ENCODE results near the gene COL28A1.

Gene COL28A1

GRCh38 chr7:7550663-7551062 is 15.0 kb upstream of the COL28A1 start:
- TF ChIP-seq CTCF (IDR thresholded peaks at IDR 0.05; ENCODE audit: extremely low read depth, missing control alignments), result no peak
- no peak for DNase-seq (ENCODE audit: low spot score)

GRCh38 chr7:7548407-7548806 is 12.7 kb upstream of the COL28A1 start:
- no peak for DNase-seq (ENCODE audit: low spot score)
- no peak for TF ChIP-seq CTCF (IDR thresholded peaks at IDR 0.05; ENCODE audit: extremely low read depth, missing control alignments)

GRCh38 chr7:7542251-7542835 is 6.7 kb upstream of the COL28A1 start:
- TF ChIP-seq CTCF (IDR thresholded peaks at IDR 0.05; ENCODE audit: extremely low read depth, missing control alignments), result no peak
- DNase-seq (ENCODE audit: low spot score), result no peak

- no peak for TF ChIP-seq CTCF (IDR thresholded peaks at IDR 0.05; ENCODE audit: extremely low read depth, missing control alignments)
- no peak for DNase-seq (ENCODE audit: low spot score)
These were observed 4.0 kb upstream of the COL28A1 start for GRCh38 chr7:7539711-7540110.

GRCh38 chr7:7539152-7539551 is 3.5 kb upstream of the COL28A1 start:
- no peak for TF ChIP-seq CTCF (IDR thresholded peaks at IDR 0.05; ENCODE audit: extremely low read depth, missing control alignments)
- no peak for DNase-seq (ENCODE audit: low spot score)

GRCh38 chr7:7537711-7538110 is 2.0 kb upstream of the COL28A1 start:
- TF ChIP-seq CTCF (IDR thresholded peaks at IDR 0.05; ENCODE audit: extremely low read depth, missing control alignments), result no peak

GRCh38 chr7:7536396-7537019 is 835 bp upstream of the COL28A1 start:
- DNase-seq (ENCODE audit: low spot score), result no peak

More at GRCh38 chr7:7537711-7538110, 2.0 kb upstream of the COL28A1 start:
- DNase-seq (ENCODE audit: low spot score), result no peak

More at GRCh38 chr7:7536396-7537019, 835 bp upstream of the COL28A1 start:
- no peak for TF ChIP-seq CTCF (IDR thresholded peaks at IDR 0.05; ENCODE audit: extremely low read depth, missing control alignments)
